Stimulated activated CD8-positive, alpha-beta memory T cell treated with anti-CD3 and anti-CD28 coated beads, Interleukin-12 subunit alpha, Interleukin-12 subunit beta, amount 100 ng/mL, for 4 hours (primary cell): ENCODE measurements around the gene NFIA.

Experiments
- DNase-seq: peaks from one replicate; pipeline ENCODE4 v3.0.0-alpha.2; 2020; ENCODE audit warnings: low read depth

The NFIA gene

GRCh38 chr1:61130338-61131000, 48.1 kb downstream of the NFIA start:
- DNase-seq: no peak

GRCh38 chr1:61131248-61131647, 48.9 kb downstream of the NFIA start:
- DNase-seq: no peak

GRCh38 chr1:61131716-61132115, 49.4 kb downstream of the NFIA start:
- no peak for DNase-seq

GRCh38 chr1:61132176-61132638, 49.8 kb downstream of the NFIA start:
- DNase-seq: no peak

- DNase-seq: no peak
Measured at GRCh38 chr1:61132645-61133334, 50.4 kb downstream of the NFIA start.

- DNase-seq: no peak
Measured at GRCh38 chr1:61133335-61134019, 51.1 kb downstream of the NFIA start.

- DNase-seq: no peak
Measured at GRCh38 chr1:61135291-61135690, 52.9 kb downstream of the NFIA start.

GRCh38 chr1:61138305-61138704, 55.9 kb downstream of the NFIA start:
- DNase-seq: no peak

- DNase-seq: no peak
Measured at GRCh38 chr1:61138921-61139774, 56.8 kb downstream of the NFIA start.

GRCh38 chr1:61139775-61140549, 57.6 kb downstream of the NFIA start:
- no peak for DNase-seq

- DNase-seq: no peak
Measured at GRCh38 chr1:61140778-61141177, 58.4 kb downstream of the NFIA start.

- DNase-seq: no peak
Measured at GRCh38 chr1:61141288-61142042, 59.1 kb downstream of the NFIA start.

- DNase-seq: no peak
Measured at GRCh38 chr1:61142043-61142440, 59.7 kb downstream of the NFIA start.

- no peak for DNase-seq
Measured at GRCh38 chr1:61142726-61143500, 60.6 kb downstream of the NFIA start.

GRCh38 chr1:61143821-61144424, 61.6 kb downstream of the NFIA start:
- no peak for DNase-seq

- DNase-seq: no peak
Measured at GRCh38 chr1:61149010-61149860, 66.9 kb downstream of the NFIA start.

GRCh38 chr1:61151565-61151964, 69.2 kb downstream of the NFIA start:
- no peak for DNase-seq

GRCh38 chr1:61152066-61152465, 69.7 kb downstream of the NFIA start:
- no peak for DNase-seq
